Activated CD8-positive, alpha-beta memory T cell treated with anti-CD3 and anti-CD28 coated beads, Interleukin-2, amount 10 ng/mL, durations not matched to agents 7 days and 5 days (primary cell): Measurements from ENCODE around the gene SFT2D3. TPM values are rescaled to one million over a fixed set of nuclear protein-coding genes. Genes with fewer than 3 reads are reported as not detected.

ENCODE experiments used
- ATAC-seq: fragments of 150-1000 bp; cut with Tn5 transposase; one replicate; pipeline ENCODE4 v1.10.0; 2021; ENCODE audit warnings: moderate library complexity
- CTCF ChIA-PET: fragments of 350-600 bp; sonication (Branson Sonifier 250); formaldehyde crosslinking; loops from one replicate; lab custom pipeline; 2021; ENCODE audit warnings: antibody characterized with exemption; lab: Charles Lee
- DNase-seq: peaks from one replicate; pipeline ENCODE4 v3.0.0-alpha.2; 2020
- H3K27ac Mint-ChIP-seq: one replicate; pipeline ENCODE4 v1.8.0; 2021; ENCODE audit warnings: mild to moderate bottlenecking, mixed read lengths
- H3K27me3 Mint-ChIP-seq: one replicate; pipeline ENCODE4 v1.8.0; 2021; ENCODE audit warnings: mixed read lengths
- H3K36me3 Mint-ChIP-seq: one replicate; pipeline ENCODE4 v1.8.0; 2021; ENCODE audit warnings: mild to moderate bottlenecking, mixed read lengths
- H3K4me1 Mint-ChIP-seq: one replicate; pipeline ENCODE4 v1.8.0; 2021; ENCODE audit warnings: mixed read lengths
- H3K4me3 Mint-ChIP-seq: one replicate; pipeline ENCODE4 v1.8.0; 2021; ENCODE audit warnings: mild to moderate bottlenecking, moderate library complexity, mixed read lengths
- H3K9me3 Mint-ChIP-seq: one replicate; pipeline ENCODE4 v1.8.0; 2022; ENCODE audit warnings: low read depth, mixed read lengths
- total RNA-seq, 2 experiments: library from RNA; stranded (reverse); gene quantifications; one replicate each; pipeline ENCODE4 v1.2.3, GENCODE V29; 2021

Gene SFT2D3
- total RNA-seq, 2 experiments from 2014 or later, result 4.1 to 4.6 TPM

DNA sequence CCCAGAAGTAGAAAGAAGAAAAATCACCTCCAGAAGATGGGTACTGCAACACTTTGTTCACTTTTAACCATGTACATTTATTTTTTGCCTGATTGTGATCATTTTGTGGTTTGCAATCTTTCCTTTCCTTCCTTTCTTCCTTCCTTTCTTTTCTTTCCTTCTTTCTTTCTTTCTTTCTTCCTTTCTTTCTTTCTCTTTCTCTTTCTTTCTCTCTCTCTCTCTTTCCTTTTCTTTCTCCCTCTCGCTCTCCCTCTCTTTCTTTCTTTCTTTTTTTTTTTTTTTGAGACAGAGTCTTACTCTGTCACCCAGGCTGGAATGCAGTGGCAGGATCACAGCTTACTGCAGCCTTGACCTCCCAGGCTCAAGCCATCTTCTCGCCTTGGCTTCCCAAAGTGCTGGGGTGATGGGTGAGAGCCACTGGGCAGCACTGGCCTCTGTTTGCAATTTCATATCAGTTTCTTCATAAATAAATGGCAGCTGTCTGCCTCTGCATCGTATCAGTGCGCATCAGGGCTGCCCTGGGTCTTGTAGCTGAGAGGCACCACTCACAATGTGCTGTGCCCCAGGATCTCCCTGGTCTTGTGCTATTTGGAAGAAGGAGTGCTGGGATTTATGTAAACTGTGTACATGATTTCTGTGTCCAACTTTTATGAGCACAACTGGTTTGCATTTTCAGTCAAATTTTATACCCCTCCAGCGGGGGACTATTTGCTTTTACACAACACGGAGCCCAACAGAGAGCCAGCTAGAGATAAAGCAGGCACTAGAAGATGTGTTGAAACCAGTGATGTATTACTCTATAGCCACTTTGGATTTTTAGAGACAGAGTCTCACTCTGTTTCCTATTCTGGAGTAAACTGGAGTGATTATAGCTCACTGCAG, 19.1 kb upstream of the SFT2D3 start:
- ATAC-seq, result no peak
- Mint-ChIP-seq H3K27me3 (peaks cover 42% of the 10 kb centered on the region), H3K36me3 (no peaks in the 10 kb centered on the region), H3K27ac (no peak overlapping the region), H3K4me1 (no peaks in the 10 kb centered on the region), H3K4me3 (no peak overlapping the region), H3K9me3 (no peaks in the 10 kb centered on the region)
- CTCF ChIA-PET, result interaction anchor here (1.3 kb wide), 1 partner anchor 91 kb away, joined by 3 read pairs; no protein-coding TSS in a partner anchor
- no peak for DNase-seq

GRCh38 chr2:127683056-127683455, 18.2 kb upstream of the SFT2D3 start:
- H3K36me3 Mint-ChIP-seq, result no peaks in the 10 kb centered on the region
- no peaks in the 10 kb centered on the region for H3K4me1 Mint-ChIP-seq
- no peak overlapping the region for H3K27ac Mint-ChIP-seq
- H3K4me3 Mint-ChIP-seq, result no peak overlapping the region
- ATAC-seq (no peak), DNase-seq (no peak)
- no peaks in the 10 kb centered on the region for H3K9me3 Mint-ChIP-seq
- H3K27me3 Mint-ChIP-seq, result peaks cover 36% of the 10 kb centered on the region
- CTCF ChIA-PET, result interaction anchor here (1.3 kb wide), 1 partner anchor 92 kb away, joined by 3 read pairs; no protein-coding TSS in a partner anchor

GRCh38 chr2:127683757-127684156, 17.5 kb upstream of the SFT2D3 start:
- Mint-ChIP-seq H3K4me1 (no peaks in the 10 kb centered on the region), H3K36me3 (no peaks in the 10 kb centered on the region), H3K9me3 (no peaks in the 10 kb centered on the region), H3K4me3 (no peak overlapping the region), H3K27me3 (peaks cover 32% of the 10 kb centered on the region), H3K27ac (no peak overlapping the region)
- DNase-seq (no peak), ATAC-seq (no peak)
- CTCF ChIA-PET, result no interaction called here

DNA sequence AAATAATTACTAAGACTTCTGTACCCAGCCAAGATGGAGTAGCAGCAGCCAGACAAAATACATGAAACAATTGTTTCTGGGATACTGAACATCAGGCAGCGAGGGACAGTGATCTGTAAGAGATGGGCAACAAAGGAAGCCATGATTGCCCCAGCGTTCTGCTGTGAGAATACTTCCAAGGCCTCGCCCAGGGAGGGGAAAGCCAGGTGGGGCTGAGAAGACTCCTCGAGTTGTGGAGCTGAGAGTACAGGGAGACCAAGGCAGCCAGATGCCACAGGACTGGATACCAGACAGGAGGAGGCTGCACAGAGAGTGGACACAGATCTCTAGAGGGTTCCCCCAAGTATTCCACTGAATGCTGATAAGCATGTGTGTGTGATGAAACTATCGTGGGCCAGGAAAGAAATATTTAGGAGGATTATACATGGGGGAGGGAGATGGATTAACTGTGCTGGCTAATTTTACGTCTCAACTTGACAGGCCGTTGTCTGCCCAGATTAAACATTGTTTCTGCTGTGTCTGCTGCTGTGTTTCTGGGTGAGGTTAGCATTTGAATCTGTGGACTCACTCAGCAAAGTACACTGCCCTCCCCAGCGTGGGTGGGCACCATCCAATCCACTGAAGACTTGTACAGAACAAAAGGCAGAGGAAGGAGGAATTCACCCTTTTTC, 15.8 kb upstream of the SFT2D3 start:
- Mint-ChIP-seq H3K27me3 (peaks cover 30% of the 10 kb centered on the region), H3K36me3 (peaks cover 4% of the 10 kb centered on the region), H3K27ac (no peak overlapping the region), H3K4me1 (no peaks in the 10 kb centered on the region), H3K9me3 (peaks cover 4% of the 10 kb centered on the region), H3K4me3 (no peak overlapping the region)
- DNase-seq (no peak), ATAC-seq (no peak)
- CTCF ChIA-PET, result no interaction called here

DNA sequence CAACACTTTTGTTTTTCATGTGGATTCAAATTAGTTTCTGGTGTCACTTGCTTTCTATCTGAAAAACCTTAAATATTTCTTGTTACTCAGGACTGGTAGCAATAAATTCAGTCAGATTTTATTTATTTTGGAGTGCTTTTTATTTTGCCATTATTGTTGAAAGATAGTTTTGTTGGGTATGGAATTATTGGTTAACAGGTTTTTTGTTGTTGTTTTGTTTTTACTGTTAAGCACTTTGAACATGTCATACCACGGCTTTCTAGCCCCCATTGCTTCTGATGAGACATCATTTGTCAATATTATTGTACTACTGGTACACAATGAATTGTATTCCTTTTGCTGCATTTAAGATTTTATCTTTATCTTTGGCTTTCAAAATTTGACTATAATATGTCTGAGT, 12.9 kb upstream of the SFT2D3 start:
- H3K27ac Mint-ChIP-seq, result no peak overlapping the region
- CTCF ChIA-PET, result interaction anchor here (0.6 kb wide), 1 partner anchor 110 kb away, joined by 5 read pairs; no protein-coding TSS in a partner anchor

GRCh38 chr2:127690696-127691095, 10.6 kb upstream of the SFT2D3 start:
- peaks cover 10% of the 10 kb centered on the region for H3K9me3 Mint-ChIP-seq
- peaks cover 10% of the 10 kb centered on the region for H3K27me3 Mint-ChIP-seq
- H3K4me1 Mint-ChIP-seq, result no peaks in the 10 kb centered on the region
- H3K4me3 Mint-ChIP-seq, result no peak overlapping the region
- H3K27ac Mint-ChIP-seq, result no peak overlapping the region
- CTCF ChIA-PET, result no interaction called here
- peaks cover 6% of the 10 kb centered on the region for H3K36me3 Mint-ChIP-seq
- ATAC-seq (no peak), DNase-seq (no peak)

More for the DNA sequence above, 12.9 kb upstream of the SFT2D3 start:
- peaks cover 6% of the 10 kb centered on the region for H3K36me3 Mint-ChIP-seq
- DNase-seq (no peak), ATAC-seq (no peak)
- H3K9me3 Mint-ChIP-seq, result peaks cover 10% of the 10 kb centered on the region
- H3K4me3 Mint-ChIP-seq, result no peak overlapping the region
- peaks cover 17% of the 10 kb centered on the region for H3K27me3 Mint-ChIP-seq
- H3K4me1 Mint-ChIP-seq, result no peaks in the 10 kb centered on the region

DNA sequence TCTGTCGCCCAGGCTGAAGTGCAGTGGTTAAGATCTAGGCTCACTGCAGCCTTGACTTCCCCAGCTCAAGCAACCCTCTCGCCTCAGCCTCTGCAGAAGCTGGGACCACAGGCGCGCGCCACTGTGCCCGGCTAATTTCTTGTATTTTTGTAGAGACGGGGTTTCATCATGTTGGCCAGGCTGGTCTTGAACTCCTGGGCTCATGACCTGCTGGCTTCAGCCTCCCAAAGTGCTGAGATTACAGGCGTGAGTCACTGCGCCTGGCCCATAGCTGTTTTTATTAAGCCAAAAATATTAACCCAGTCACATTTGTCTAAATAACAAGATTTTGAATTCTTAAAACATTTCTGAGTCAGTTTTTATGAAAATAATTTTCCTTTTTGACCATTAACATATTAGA, 6.3 kb upstream of the SFT2D3 start:
- DNase-seq (no peak), ATAC-seq (no peak)
- Mint-ChIP-seq H3K4me1 (no peaks in the 10 kb centered on the region), H3K27me3 (no peaks in the 10 kb centered on the region), H3K27ac (no peak overlapping the region), H3K36me3 (peaks cover 3% of the 10 kb centered on the region), H3K4me3 (no peak overlapping the region), H3K9me3 (peaks cover 9% of the 10 kb centered on the region)
- CTCF ChIA-PET, result interaction anchor here (1.8 kb wide), 1 partner anchor 103 kb away, joined by 7 read pairs; no protein-coding TSS in a partner anchor

GRCh38 chr2:127695491-127696472, 5.5 kb upstream of the SFT2D3 start:
- Mint-ChIP-seq H3K9me3 (peaks cover 6% of the 10 kb centered on the region), H3K27ac (no peak overlapping the region), H3K4me3 (no peak overlapping the region), H3K27me3 (no peaks in the 10 kb centered on the region), H3K36me3 (peaks cover 2% of the 10 kb centered on the region), H3K4me1 (peaks cover 7% of the 10 kb centered on the region)
- DNase-seq (no peak), ATAC-seq (no peak)
- CTCF ChIA-PET, result interaction anchor here (1.8 kb wide), 1 partner anchor 104 kb away, joined by 7 read pairs; no protein-coding TSS in a partner anchor

- CTCF ChIA-PET, result interaction anchor here (1.2 kb wide), 1 partner anchor 106 kb away, joined by 3 read pairs; no protein-coding TSS in a partner anchor
- peaks cover 5% of the 10 kb centered on the region for H3K36me3 Mint-ChIP-seq
- peaks cover 17% of the 10 kb centered on the region for H3K4me1 Mint-ChIP-seq
- no peak overlapping the region for H3K27ac Mint-ChIP-seq
- no peak overlapping the region for H3K4me3 Mint-ChIP-seq
- ATAC-seq, result no peak
- no peaks in the 10 kb centered on the region for H3K27me3 Mint-ChIP-seq
- no peak for DNase-seq
- H3K9me3 Mint-ChIP-seq, result no peaks in the 10 kb centered on the region
Measured at GRCh38 chr2:127697482-127698180, 3.7 kb upstream of the SFT2D3 start.

DNA sequence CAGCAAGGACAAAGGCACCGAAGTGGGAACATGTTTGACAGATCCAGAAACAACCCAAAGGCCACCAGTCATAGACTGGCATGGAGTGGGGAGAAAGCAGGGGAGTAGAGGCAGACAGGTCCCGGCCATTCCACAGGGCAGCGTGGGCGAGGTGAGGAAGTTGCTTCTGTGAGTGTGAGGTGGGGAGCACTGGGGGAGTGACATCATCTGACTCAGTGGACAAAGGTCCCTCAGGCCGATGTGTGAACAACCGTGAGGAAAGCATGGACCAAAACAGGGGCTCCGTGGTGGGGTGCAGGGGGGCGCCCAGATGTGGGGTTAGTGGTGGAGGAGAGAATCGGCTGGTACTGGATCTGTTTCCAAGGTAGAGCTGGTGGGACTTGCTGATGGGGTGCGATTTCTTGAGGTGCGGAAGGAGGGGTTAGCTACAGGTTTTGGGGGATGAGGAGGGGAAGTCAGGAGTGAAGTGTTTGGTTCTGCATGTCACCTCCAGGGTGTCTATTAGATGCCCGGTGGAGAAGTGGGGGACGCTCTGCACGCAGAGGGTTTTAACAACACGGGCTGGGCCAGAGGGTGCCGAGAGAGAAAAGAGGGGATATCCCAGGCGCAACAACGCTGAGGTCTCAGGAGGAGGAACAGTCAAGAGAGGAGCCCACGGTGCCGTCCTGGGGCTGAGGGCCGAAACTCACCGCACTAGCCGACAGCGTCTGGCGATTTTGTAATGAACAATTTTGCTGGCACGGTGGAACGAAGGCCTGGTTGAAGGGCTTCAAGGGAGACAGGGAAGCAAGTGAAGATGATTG, 2.5 kb upstream of the SFT2D3 start:
- Mint-ChIP-seq H3K4me3 (no peak overlapping the region), H3K27me3 (no peaks in the 10 kb centered on the region), H3K9me3 (no peaks in the 10 kb centered on the region), H3K27ac (peak overlapping the region; percentile 2), H3K4me1 (peaks cover 25% of the 10 kb centered on the region), H3K36me3 (peaks cover 8% of the 10 kb centered on the region)
- DNase-seq, result no peak
- CTCF ChIA-PET, result no interaction called here
- no peak for ATAC-seq

- H3K27ac Mint-ChIP-seq, result peak overlapping the region; percentile 96
- H3K27me3 Mint-ChIP-seq, result no peaks in the 10 kb centered on the region
- H3K4me3 Mint-ChIP-seq, result peak overlapping the region; percentile 91
- H3K9me3 Mint-ChIP-seq, result no peaks in the 10 kb centered on the region
- CTCF ChIA-PET, result interaction anchor here (1.4 kb wide), 1 partner anchor 50 kb away, joined by 4 read pairs; no protein-coding TSS in a partner anchor
- no peak for ATAC-seq
- DNase-seq, result no peak
- peaks cover 32% of the 10 kb centered on the region for H3K4me1 Mint-ChIP-seq
- H3K36me3 Mint-ChIP-seq, result peaks cover 18% of the 10 kb centered on the region
Measured at GRCh38 chr2:127700527-127701192, 637 bp upstream of the SFT2D3 start.
